ENCODE measurements around the gene AFAP1. TPM values are rescaled to one million over a fixed set of nuclear protein-coding genes. Genes with fewer than 3 reads are reported as not detected.

The AFAP1 gene
- total RNA-seq, 1 donor from 2014 or later, result 6.7 TPM

- Histone ChIP-seq H3K79me2 (ENCODE audit: low read depth) (no peaks in the 10 kb centered on the region), H3K4me1 (no peaks in the 10 kb centered on the region), H3K27ac (no peak overlapping the region), H2AFZ (replicated peaks) (no peak overlapping the region), H3K4me2 (no peak overlapping the region), H3K27me3 (no peaks in the 10 kb centered on the region), H3F3A (ENCODE audit: low read depth) (no peaks in the 10 kb centered on the region), H3K4me3 (no peak overlapping the region), H3K9me3 (ENCODE audit: low read depth) (no peaks in the 10 kb centered on the region), H3K9ac (no peak overlapping the region), H4K20me1 (ENCODE audit: low read depth) (no peaks in the 10 kb centered on the region), H3K36me3 (no peaks in the 10 kb centered on the region)
- Mint-ChIP-seq H3K27ac (no peak overlapping the region), H3K4me3 (no peak overlapping the region), H3K9me3 (no peaks in the 10 kb centered on the region), H3K4me1 (peaks cover 9% of the 10 kb centered on the region), H3K27me3 (ENCODE audit: insufficient read depth, low read depth) (peaks cover 4% of the 10 kb centered on the region), H3K36me3 (peaks cover 15% of the 10 kb centered on the region)
- TF ChIP-seq EZH2phosphoT487 (IDR thresholded peaks at IDR 0.05), result no peak
- TF ChIP-seq CTCF (IDR thresholded peaks at IDR 0.05), result no peak
- TF ChIP-seq EZH2 (IDR thresholded peaks at IDR 0.05), result no peak
- DNase-seq (ENCODE audit: low spot score), result no peak
Measured at GRCh38 chr4:7854216-7854615, 85.4 kb downstream of the AFAP1 start.

GRCh38 chr4:7853271-7853670 is 86.4 kb downstream of the AFAP1 start:
- H3K4me2 ChIP-seq, result no peak overlapping the region
- Mint-ChIP-seq H3K9me3 (no peaks in the 10 kb centered on the region), H3K4me1 (peaks cover 9% of the 10 kb centered on the region), H3K36me3 (peaks cover 15% of the 10 kb centered on the region), H3K27me3 (ENCODE audit: insufficient read depth, low read depth) (peaks cover 4% of the 10 kb centered on the region), H3K4me3 (no peak overlapping the region), H3K27ac (no peak overlapping the region)
- no peak overlapping the region for H3K4me3 ChIP-seq
- no peaks in the 10 kb centered on the region for H3K27me3 ChIP-seq
- no peaks in the 10 kb centered on the region for H3K79me2 ChIP-seq (ENCODE audit: low read depth)
- no peak overlapping the region for H3K9ac ChIP-seq
- H3F3A ChIP-seq (ENCODE audit: low read depth), result no peaks in the 10 kb centered on the region
- no peaks in the 10 kb centered on the region for H4K20me1 ChIP-seq (ENCODE audit: low read depth)
- no peak overlapping the region for H2AFZ ChIP-seq (replicated peaks)
- H3K9me3 ChIP-seq (ENCODE audit: low read depth), result no peaks in the 10 kb centered on the region
- TF ChIP-seq EZH2phosphoT487 (IDR thresholded peaks at IDR 0.05) (no peak), EZH2 (IDR thresholded peaks at IDR 0.05) (no peak), CTCF (IDR thresholded peaks at IDR 0.05) (no peak)
- no peaks in the 10 kb centered on the region for H3K4me1 ChIP-seq
- no peaks in the 10 kb centered on the region for H3K36me3 ChIP-seq
- no peak overlapping the region for H3K27ac ChIP-seq
- DNase-seq (ENCODE audit: low spot score), result no peak

DNA sequence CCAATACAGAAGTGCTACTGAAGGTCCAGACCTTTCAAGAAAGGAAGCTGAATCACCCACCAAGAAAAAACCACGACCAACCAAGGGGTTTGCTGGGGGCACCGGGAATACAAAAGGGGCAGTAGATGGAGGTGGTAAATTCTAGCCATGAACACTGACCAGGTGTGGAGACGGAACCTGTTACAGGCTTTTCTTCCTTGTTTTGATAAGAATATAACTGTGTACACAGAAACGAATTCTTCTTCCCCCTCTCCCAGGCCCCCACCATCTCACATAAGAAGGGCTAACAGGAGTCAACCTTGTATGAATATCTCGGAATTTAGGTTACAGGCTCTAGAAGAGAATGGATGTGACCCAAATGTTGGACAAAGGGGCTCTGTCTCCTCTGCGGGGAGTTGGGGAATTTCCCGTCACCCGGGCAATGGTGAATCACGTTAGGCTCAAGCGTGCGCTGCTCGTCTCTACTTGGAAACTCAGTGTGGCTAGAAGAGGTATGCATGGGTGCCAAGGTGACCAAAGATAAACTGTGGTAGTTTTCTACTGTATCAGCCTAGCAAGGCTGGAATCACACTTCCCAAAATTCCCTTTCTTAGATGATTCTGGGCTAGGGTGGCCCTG is 87.0 kb downstream of the AFAP1 start:
- Histone ChIP-seq H3K9me3 (ENCODE audit: low read depth) (no peaks in the 10 kb centered on the region), H3K36me3 (no peaks in the 10 kb centered on the region), H3K27ac (no peak overlapping the region), H3F3A (ENCODE audit: low read depth) (no peaks in the 10 kb centered on the region), H4K20me1 (ENCODE audit: low read depth) (no peaks in the 10 kb centered on the region), H3K27me3 (no peaks in the 10 kb centered on the region), H3K4me2 (no peak overlapping the region), H2AFZ (replicated peaks) (no peak overlapping the region), H3K4me3 (no peak overlapping the region), H3K9ac (no peak overlapping the region), H3K79me2 (ENCODE audit: low read depth) (no peaks in the 10 kb centered on the region), H3K4me1 (no peaks in the 10 kb centered on the region)
- no peak for DNase-seq (ENCODE audit: low spot score)
- Mint-ChIP-seq H3K27ac (no peak overlapping the region), H3K36me3 (peaks cover 15% of the 10 kb centered on the region), H3K9me3 (no peaks in the 10 kb centered on the region), H3K4me1 (peaks cover 8% of the 10 kb centered on the region), H3K4me3 (no peak overlapping the region), H3K27me3 (ENCODE audit: insufficient read depth, low read depth) (peaks cover 4% of the 10 kb centered on the region)
- TF ChIP-seq EZH2 (IDR thresholded peaks at IDR 0.05) (no peak), CTCF (IDR thresholded peaks at IDR 0.05) (no peak), EZH2phosphoT487 (IDR thresholded peaks at IDR 0.05) (no peak)

Measured in neural progenitor cell (in vitro differentiated cells).